ENCODE results near the gene ZNF575.

Gene ZNF575

GRCh38 chr19:43574424-43575155, 41.6 kb downstream of the ZNF575 start:
- no peak for DNase-seq (ENCODE audit: low spot score)

GRCh38 chr19:43575156-43575950, 42.4 kb downstream of the ZNF575 start, which contains the start of the genes PINLYP and XRCC1:
Gene PINLYP (plus strand): TSS chr19:43575801. CDS start chr19:43577192, 1,391 bp downstream.
Gene XRCC1 (minus strand): TSS chr19:43575527. CDS start chr19:43575458, 69 bp downstream.
- peak; percentile 98 for DNase-seq (ENCODE audit: low spot score)

DNA sequence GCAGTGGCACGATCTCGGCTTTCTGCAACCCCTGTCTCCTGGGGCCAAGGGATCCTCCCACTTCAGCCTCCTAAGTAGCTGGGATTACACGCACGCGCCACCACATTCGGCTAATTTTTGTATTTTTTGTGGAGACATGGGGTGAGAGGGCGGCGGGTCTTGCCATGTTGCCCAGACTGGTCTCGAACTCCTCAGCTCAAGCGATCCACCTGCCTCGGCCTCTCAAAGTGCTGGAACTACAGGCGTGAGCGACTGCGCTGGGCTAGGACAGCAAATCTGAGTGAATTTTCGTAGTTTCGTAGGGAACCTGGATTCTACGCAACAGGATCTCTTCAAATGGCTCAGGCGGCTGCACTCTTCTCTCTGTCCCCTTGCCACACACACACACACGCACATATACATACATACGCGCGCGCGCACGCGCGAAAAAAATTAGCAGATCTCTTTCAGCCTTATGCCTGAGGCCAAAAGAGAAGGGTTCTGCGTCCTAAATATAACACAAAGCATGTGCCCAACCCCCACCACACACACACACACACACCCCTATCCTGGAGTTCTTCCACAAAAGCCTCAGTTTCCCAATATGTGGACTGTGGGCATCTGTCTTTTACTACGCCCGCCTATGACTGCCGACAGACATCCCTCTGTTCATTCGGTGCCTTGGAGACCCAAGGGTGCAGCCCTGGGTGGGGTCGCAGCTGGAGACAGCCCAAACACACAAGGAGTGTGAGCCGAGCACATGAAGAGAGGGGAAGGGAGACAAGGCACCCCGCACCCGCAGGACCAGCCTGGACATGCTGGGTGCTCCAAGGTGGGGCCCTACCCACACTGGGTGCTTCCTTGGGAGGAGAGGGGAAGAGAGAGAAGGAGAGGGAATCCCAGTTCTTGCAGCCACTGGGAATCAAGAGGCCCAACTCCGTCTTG, 43.2 kb downstream of the ZNF575 start:
- DNase-seq (ENCODE audit: low spot score) = no peak

GRCh38 chr19:43578787-43579186, 45.8 kb downstream of the ZNF575 start:
- DNase-seq (ENCODE audit: low spot score) = no peak

GRCh38 chr19:43581467-43581866, 48.5 kb downstream of the ZNF575 start:
- no peak for DNase-seq (ENCODE audit: low spot score)

GRCh38 chr19:43582495-43582894, 49.5 kb downstream of the ZNF575 start:
- DNase-seq (ENCODE audit: low spot score) = no peak

GRCh38 chr19:43584484-43584883, 51.5 kb downstream of the ZNF575 start:
- DNase-seq (ENCODE audit: low spot score) = no peak

Measured in iPS-NIHi11 (cell line).